ENCODE results near the gene ADCY9. TPM values are rescaled to one million over a fixed set of nuclear protein-coding genes. Genes with fewer than 3 reads are reported as not detected.

Gene ADCY9
- total RNA-seq, 1 experiment from 2014 or later: 10.5 TPM

DNA sequence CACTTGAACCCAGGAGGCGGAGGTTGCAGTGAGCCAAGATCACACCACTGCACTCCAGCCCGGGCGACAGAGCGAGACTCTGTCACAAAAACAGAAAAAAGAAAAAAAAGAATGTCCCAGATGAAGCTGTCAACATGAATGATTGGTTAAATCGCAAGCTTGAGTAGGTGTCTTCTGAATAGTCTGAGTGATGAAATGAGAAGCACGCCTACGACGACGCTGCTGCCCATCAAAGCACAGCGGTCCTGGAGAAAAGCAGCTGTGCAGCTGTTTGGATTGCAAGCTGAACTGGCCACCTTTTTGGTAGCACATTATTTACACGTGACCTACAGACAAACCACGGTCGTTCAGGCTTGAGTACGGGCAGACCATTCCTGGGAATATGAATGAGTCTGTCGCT is 12.5 kb downstream of the ADCY9 start:
- intact Hi-C loops (cut with micrococcal nuclease; ENCODE audit: unreplicated experiment): no loop called here
- Histone ChIP-seq H3K79me2 (ENCODE audit: low read depth) (no peaks in the 10 kb centered on the region), H3F3A (ENCODE audit: insufficient read depth, low read depth) (no peaks in the 10 kb centered on the region), H3K9me2 (ENCODE audit: insufficient read depth) (no peaks in the 10 kb centered on the region), H3K4me1 (replicated peaks; ENCODE audit: insufficient read depth) (no peaks in the 10 kb centered on the region), H3K4me3 (no peak overlapping the region), H2AFZ (no peak overlapping the region), H4K20me1 (ENCODE audit: insufficient read depth) (no peaks in the 10 kb centered on the region), H3K9me3 (ENCODE audit: insufficient read depth, low read depth) (no peaks in the 10 kb centered on the region), H3K27ac (no peak overlapping the region), H3K27me3 (ENCODE audit: insufficient read depth, low read depth) (no peaks in the 10 kb centered on the region), H3K4me2 (no peak overlapping the region), H3K36me3 (ENCODE audit: low read depth) (no peaks in the 10 kb centered on the region)
- TF ChIP-seq, protein P1, sequence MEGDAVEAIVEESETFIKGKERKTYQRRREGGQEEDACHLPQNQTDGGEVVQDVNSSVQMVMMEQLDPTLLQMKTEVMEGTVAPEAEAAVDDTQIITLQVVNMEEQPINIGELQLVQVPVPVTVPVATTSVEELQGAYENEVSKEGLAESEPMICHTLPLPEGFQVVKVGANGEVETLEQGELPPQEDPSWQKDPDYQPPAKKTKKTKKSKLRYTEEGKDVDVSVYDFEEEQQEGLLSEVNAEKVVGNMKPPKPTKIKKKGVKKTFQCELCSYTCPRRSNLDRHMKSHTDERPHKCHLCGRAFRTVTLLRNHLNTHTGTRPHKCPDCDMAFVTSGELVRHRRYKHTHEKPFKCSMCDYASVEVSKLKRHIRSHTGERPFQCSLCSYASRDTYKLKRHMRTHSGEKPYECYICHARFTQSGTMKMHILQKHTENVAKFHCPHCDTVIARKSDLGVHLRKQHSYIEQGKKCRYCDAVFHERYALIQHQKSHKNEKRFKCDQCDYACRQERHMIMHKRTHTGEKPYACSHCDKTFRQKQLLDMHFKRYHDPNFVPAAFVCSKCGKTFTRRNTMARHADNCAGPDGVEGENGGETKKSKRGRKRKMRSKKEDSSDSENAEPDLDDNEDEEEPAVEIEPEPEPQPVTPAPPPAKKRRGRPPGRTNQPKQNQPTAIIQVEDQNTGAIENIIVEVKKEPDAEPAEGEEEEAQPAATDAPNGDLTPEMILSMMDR (conservative IDR thresholded peaks at IDR 0.05): no peak
- TF ChIP-seq EZH2 (IDR thresholded peaks at IDR 0.05; ENCODE audit: low read depth): no peak
- DNase-seq: no peak
- POLR2A ChIA-PET (ENCODE audit: unreplicated experiment): no interaction called here
- CTCF ChIA-PET: no interaction called here
- no TSS peak for BruUV-seq (replicated peaks)

DNA sequence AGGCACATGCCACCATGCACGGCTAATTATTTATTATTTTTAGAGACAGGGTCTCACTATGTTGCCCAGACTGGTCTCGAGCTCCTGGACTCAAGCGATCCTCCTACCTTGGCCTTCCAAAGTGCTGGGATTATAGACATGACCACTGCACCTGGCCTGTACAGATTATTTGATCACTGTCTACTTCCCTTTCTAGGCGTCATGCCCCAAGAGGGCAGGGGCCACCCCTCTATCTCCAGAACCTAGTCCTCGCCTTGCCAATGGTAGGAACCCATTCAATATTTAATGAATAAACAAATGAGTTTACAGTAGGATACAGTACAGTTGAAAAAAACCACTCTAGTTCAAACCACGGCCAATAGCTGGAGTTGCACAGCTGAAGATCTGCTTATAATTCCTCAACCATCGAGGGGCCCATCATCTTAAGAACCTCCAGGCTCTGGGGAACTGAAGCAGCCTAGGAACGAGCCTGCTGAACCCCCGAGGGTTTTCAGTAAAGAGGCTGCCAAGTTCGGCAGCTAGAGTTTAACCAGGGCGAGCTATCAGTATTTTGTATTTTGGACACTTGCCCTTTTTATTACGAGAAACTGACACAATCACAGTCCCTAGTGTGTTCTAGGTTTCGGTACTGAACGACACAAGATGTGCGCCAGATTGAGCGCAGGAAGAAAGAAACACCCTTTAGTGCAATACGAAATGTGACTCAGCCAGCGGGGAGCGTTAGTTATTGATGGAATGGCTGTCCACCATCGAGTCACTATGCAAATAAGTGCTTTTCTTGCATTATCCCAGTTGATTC is 14.6 kb downstream of the ADCY9 start:
- Histone ChIP-seq H3K9me3 (ENCODE audit: insufficient read depth, low read depth) (no peaks in the 10 kb centered on the region), H3K79me2 (ENCODE audit: low read depth) (no peaks in the 10 kb centered on the region), H3K4me3 (no peak overlapping the region), H3K27ac (no peak overlapping the region), H4K20me1 (ENCODE audit: insufficient read depth) (no peaks in the 10 kb centered on the region), H2AFZ (no peak overlapping the region), H3K4me1 (replicated peaks; ENCODE audit: insufficient read depth) (0 out of 2 replicates have a peak, but pooled peaks cover 3% of the 10 kb centered on the region), H3F3A (ENCODE audit: insufficient read depth, low read depth) (no peaks in the 10 kb centered on the region), H3K9me2 (ENCODE audit: insufficient read depth) (no peaks in the 10 kb centered on the region), H3K4me2 (no peak overlapping the region), H3K36me3 (ENCODE audit: low read depth) (no peaks in the 10 kb centered on the region), H3K27me3 (ENCODE audit: insufficient read depth, low read depth) (no peaks in the 10 kb centered on the region)
- CTCF ChIA-PET: no interaction called here
- POLR2A ChIA-PET (ENCODE audit: unreplicated experiment): interaction anchor here (0.6 kb wide), 1 partner anchor 112 kb away, joined by 3 read pairs; no protein-coding TSS in a partner anchor
- no peak for DNase-seq
- intact Hi-C loops (cut with micrococcal nuclease; ENCODE audit: unreplicated experiment): no loop called here
- no peak for TF ChIP-seq EZH2 (IDR thresholded peaks at IDR 0.05; ENCODE audit: low read depth)
- TF ChIP-seq, protein P1 (conservative IDR thresholded peaks at IDR 0.05): no peak
- BruUV-seq (replicated peaks): no TSS peak

GRCh38 chr16:4098501-4098900 is 17.7 kb downstream of the ADCY9 start:
- intact Hi-C loops (cut with micrococcal nuclease; ENCODE audit: unreplicated experiment): no loop called here

More at GRCh38 chr16:4098501-4098900, 17.7 kb downstream of the ADCY9 start:
- Histone ChIP-seq H3K9me3 (ENCODE audit: insufficient read depth, low read depth) (no peaks in the 10 kb centered on the region), H3K27me3 (ENCODE audit: insufficient read depth, low read depth) (no peaks in the 10 kb centered on the region), H3F3A (ENCODE audit: insufficient read depth, low read depth) (no peaks in the 10 kb centered on the region), H3K4me1 (replicated peaks; ENCODE audit: insufficient read depth) (0 out of 2 replicates have a peak, but pooled peaks cover 3% of the 10 kb centered on the region), H4K20me1 (ENCODE audit: insufficient read depth) (no peaks in the 10 kb centered on the region), H3K36me3 (ENCODE audit: low read depth) (no peaks in the 10 kb centered on the region), H3K4me2 (no peak overlapping the region), H2AFZ (no peak overlapping the region), H3K79me2 (ENCODE audit: low read depth) (no peaks in the 10 kb centered on the region), H3K9me2 (ENCODE audit: insufficient read depth) (no peaks in the 10 kb centered on the region), H3K4me3 (no peak overlapping the region), H3K27ac (no peak overlapping the region)
- no peak for DNase-seq
- CTCF ChIA-PET: no interaction called here
- BruUV-seq (replicated peaks): no TSS peak
- TF ChIP-seq, protein P1 (conservative IDR thresholded peaks at IDR 0.05): no peak
- no peak for TF ChIP-seq EZH2 (IDR thresholded peaks at IDR 0.05; ENCODE audit: low read depth)
- POLR2A ChIA-PET (ENCODE audit: unreplicated experiment): no interaction called here

Measured in PC-9 (cell line).